Measurements from ENCODE around the gene SUMF1.

GRCh38 chr3:4464576-4464975 is 2.5 kb downstream of the SUMF1 start:
- no peak for TF ChIP-seq CTCF (conservative IDR thresholded peaks at IDR 0.05; ENCODE audit: low read depth, low read length)
- no peak for TF ChIP-seq SMC3 (IDR thresholded peaks at IDR 0.05; ENCODE audit: low read depth, low read length)
- no peak for TF ChIP-seq MXI1 (IDR thresholded peaks at IDR 0.05; ENCODE audit: borderline replicate concordance, low read depth, low read length)
- TF ChIP-seq POLR2A (IDR thresholded peaks at IDR 0.05; ENCODE audit: low read depth, low read length): no peak
- TF ChIP-seq RAD21 (IDR thresholded peaks at IDR 0.05; ENCODE audit: low read length): no peak
- no peak for TF ChIP-seq BHLHE40 (IDR thresholded peaks at IDR 0.05; ENCODE audit: low read depth, low read length)
- no peak for TF ChIP-seq MAFK (IDR thresholded peaks at IDR 0.05; ENCODE audit: low read depth, low read length)
- no peak for TF ChIP-seq RCOR1 (IDR thresholded peaks at IDR 0.05; ENCODE audit: insufficient replicate concordance, low read length)
- TF ChIP-seq CEBPB (IDR thresholded peaks at IDR 0.05; ENCODE audit: low read depth, low read length): no peak
- TF ChIP-seq RFX5 (IDR thresholded peaks at IDR 0.05; ENCODE audit: low read depth, low read length): no peak
- TF ChIP-seq ELK1 (IDR thresholded peaks at IDR 0.05; ENCODE audit: borderline replicate concordance, low read depth, low read length): no peak
- no peak for TF ChIP-seq USF2 (IDR thresholded peaks at IDR 0.05; ENCODE audit: low read depth, low read length)
